ENCODE measurements around the gene AP2M1.

- no peak for TF ChIP-seq CTCF (IDR thresholded peaks at IDR 0.05)
- TF ChIP-seq EP300 (IDR thresholded peaks at IDR 0.05; ENCODE audit: borderline replicate concordance in 1 of 2, low read depth in 1 of 2, low read length in 1 of 2) = no peak
- no peak for TF ChIP-seq RCOR1 (IDR thresholded peaks at IDR 0.05; ENCODE audit: low read length)
- no peak for TF ChIP-seq SMC3 (IDR thresholded peaks at IDR 0.05; ENCODE audit: low read depth, low read length)
- no peak for TF ChIP-seq POLR2AphosphoS5 (IDR thresholded peaks at IDR 0.05; ENCODE audit: low read depth, low read length)
- TF ChIP-seq REST (IDR thresholded peaks at IDR 0.05; ENCODE audit: low read depth, low read length) = no peak
- TF ChIP-seq GABPA (IDR thresholded peaks at IDR 0.05; ENCODE audit: low read depth) = no peak
Measured at GRCh38 chr3:184168363-184169120, 6.1 kb upstream of the AP2M1 start.

All from SK-N-SH (cell line).